Fibroblast of pulmonary artery (primary cell): ENCODE results near the gene ZFR.

Experiments
- DNase-seq: peaks from one replicate; pipeline ENCODE4 v3.0.0-alpha.2; 2010; ENCODE audit warnings: low read depth
- H3K4me3 ChIP-seq: replicated peaks from 2 replicates; pipeline ENCODE4 v1.5.1; 2011; ENCODE audit warnings: low read depth, mild to moderate bottlenecking, control low read depth, low read length, moderate library complexity
- TF ChIP-seq, protein P1 (sequence below): IDR thresholded peaks from 2 replicates; pipeline ENCODE4 v1.5.1; 2011; ENCODE audit warnings: mild to moderate bottlenecking, control low read depth, low read length, inconsistent platforms; ENCODE audit errors: missing control alignments

The ZFR gene

DNA sequence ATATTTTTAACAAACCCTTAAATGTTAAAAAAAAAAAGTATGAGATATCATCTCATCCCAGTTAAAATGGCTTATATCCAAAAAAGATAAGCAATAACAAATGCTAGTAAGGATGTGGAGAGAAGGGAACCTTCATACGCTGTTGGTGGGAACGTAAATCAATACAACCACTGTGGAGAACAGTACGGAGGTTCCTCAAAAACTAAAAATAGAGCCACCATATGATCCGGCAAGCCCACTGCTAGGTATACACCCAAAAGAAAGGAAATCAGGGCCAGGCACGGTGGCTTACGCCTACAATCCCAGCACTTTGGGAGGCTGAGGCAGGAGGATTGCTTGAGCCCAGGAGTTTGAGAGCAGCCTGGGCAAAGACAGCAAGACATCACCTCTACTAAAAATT is 134.8 kb downstream of the ZFR start:
- H3K4me3 ChIP-seq = no peak overlapping the region
- no peak for DNase-seq

GRCh38 chr5:32308946-32309345 is 135.6 kb downstream of the ZFR start:
- H3K4me3 ChIP-seq = no peak overlapping the region
- TF ChIP-seq, protein P1, sequence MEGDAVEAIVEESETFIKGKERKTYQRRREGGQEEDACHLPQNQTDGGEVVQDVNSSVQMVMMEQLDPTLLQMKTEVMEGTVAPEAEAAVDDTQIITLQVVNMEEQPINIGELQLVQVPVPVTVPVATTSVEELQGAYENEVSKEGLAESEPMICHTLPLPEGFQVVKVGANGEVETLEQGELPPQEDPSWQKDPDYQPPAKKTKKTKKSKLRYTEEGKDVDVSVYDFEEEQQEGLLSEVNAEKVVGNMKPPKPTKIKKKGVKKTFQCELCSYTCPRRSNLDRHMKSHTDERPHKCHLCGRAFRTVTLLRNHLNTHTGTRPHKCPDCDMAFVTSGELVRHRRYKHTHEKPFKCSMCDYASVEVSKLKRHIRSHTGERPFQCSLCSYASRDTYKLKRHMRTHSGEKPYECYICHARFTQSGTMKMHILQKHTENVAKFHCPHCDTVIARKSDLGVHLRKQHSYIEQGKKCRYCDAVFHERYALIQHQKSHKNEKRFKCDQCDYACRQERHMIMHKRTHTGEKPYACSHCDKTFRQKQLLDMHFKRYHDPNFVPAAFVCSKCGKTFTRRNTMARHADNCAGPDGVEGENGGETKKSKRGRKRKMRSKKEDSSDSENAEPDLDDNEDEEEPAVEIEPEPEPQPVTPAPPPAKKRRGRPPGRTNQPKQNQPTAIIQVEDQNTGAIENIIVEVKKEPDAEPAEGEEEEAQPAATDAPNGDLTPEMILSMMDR = no peak
- no peak for DNase-seq

More for the DNA sequence above, 134.8 kb downstream of the ZFR start:
- TF ChIP-seq, protein P1 = no peak

DNA sequence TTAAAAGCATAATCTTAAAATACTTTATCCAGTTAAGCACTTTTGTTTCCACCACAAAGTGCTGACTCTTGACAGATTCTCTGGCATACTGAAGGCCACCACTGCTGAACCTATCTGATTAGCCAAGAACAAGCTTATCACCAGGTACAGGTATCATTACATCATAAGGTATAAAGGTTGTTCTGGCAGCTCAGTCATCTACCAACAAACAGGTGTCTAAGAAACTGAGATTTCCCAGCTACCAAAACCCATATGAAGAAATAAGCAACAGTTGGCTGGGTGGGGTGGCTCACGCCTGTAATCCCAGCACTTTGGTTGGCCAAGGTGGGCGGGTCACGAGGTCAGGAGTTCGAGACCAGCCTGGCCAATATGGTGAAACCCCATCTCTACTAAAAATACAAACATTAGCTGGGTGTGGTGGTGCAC is 136.8 kb downstream of the ZFR start:
- TF ChIP-seq, protein P1 = no peak
- DNase-seq = no peak

GRCh38 chr5:32304622-32305021 is 139.9 kb downstream of the ZFR start:
- TF ChIP-seq, protein P1 = no peak
- no peak for DNase-seq
- no peak overlapping the region for H3K4me3 ChIP-seq

More for the DNA sequence above, 136.8 kb downstream of the ZFR start:
- no peak overlapping the region for H3K4me3 ChIP-seq
